Ishikawa (cell line): ENCODE measurements around the gene SHB.

Source experiments
- EGR1 ChIP-seq: IDR thresholded peaks from 2 replicates; pipeline ENCODE4 v1.6.1; 2012
- EP300 ChIP-seq: IDR thresholded peaks from 2 replicates; pipeline ENCODE4 v1.6.1; 2012; ENCODE audit warnings: borderline replicate concordance
- NFIC ChIP-seq: IDR thresholded peaks from 2 replicates; pipeline ENCODE4 v1.6.1; 2012
- RAD21 ChIP-seq: IDR thresholded peaks from 2 replicates; pipeline ENCODE4 v1.6.1; 2012; ENCODE audit warnings: low read depth
- TAF1 ChIP-seq: IDR thresholded peaks from 2 replicates; pipeline ENCODE4 v1.6.1; 2012; ENCODE audit warnings: low read depth, mild to moderate bottlenecking
- TCF12 ChIP-seq: IDR thresholded peaks from 2 replicates; pipeline ENCODE4 v1.6.1; 2012; ENCODE audit warnings: low read depth
- TEAD4 ChIP-seq: IDR thresholded peaks from 2 replicates; pipeline ENCODE4 v1.6.1; 2012
- TF ChIP-seq, protein P1 (sequence below): IDR thresholded peaks from 2 replicates; pipeline ENCODE4 v1.6.1; 2012; ENCODE audit warnings: low read depth, mild to moderate bottlenecking
- TF ChIP-seq, protein P2 (sequence below): IDR thresholded peaks from 2 replicates; pipeline ENCODE4 v1.6.1; 2012
- TF ChIP-seq, protein P3 (sequence below): IDR thresholded peaks from 2 replicates; pipeline ENCODE4 v1.6.1; 2012

DNA sequence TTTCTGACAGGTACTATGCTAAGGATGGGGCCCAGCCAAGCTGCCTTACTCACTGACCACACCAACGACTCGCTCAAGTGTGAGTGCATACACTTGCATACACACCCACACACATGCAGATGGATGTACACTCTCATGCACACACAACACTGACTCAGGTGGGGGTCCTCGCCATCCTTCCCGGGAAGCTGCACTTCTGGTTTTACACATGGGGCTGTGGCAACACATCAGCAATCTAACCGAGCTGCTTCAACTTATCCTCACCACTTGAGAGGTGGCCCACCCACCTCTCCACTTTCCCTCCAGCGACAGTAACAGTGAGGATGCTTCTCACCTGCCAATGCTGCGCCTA lies 97.9 kb downstream of the SHB start:
- TF ChIP-seq RAD21 (no peak), TAF1 (no peak), EP300 (no peak), EGR1 (no peak), NFIC (no peak), TEAD4 (no peak), TCF12 (no peak)
- TF ChIP-seq, protein P1, sequence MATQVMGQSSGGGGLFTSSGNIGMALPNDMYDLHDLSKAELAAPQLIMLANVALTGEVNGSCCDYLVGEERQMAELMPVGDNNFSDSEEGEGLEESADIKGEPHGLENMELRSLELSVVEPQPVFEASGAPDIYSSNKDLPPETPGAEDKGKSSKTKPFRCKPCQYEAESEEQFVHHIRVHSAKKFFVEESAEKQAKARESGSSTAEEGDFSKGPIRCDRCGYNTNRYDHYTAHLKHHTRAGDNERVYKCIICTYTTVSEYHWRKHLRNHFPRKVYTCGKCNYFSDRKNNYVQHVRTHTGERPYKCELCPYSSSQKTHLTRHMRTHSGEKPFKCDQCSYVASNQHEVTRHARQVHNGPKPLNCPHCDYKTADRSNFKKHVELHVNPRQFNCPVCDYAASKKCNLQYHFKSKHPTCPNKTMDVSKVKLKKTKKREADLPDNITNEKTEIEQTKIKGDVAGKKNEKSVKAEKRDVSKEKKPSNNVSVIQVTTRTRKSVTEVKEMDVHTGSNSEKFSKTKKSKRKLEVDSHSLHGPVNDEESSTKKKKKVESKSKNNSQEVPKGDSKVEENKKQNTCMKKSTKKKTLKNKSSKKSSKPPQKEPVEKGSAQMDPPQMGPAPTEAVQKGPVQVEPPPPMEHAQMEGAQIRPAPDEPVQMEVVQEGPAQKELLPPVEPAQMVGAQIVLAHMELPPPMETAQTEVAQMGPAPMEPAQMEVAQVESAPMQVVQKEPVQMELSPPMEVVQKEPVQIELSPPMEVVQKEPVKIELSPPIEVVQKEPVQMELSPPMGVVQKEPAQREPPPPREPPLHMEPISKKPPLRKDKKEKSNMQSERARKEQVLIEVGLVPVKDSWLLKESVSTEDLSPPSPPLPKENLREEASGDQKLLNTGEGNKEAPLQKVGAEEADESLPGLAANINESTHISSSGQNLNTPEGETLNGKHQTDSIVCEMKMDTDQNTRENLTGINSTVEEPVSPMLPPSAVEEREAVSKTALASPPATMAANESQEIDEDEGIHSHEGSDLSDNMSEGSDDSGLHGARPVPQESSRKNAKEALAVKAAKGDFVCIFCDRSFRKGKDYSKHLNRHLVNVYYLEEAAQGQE: no peak
- TF ChIP-seq, protein P2, sequence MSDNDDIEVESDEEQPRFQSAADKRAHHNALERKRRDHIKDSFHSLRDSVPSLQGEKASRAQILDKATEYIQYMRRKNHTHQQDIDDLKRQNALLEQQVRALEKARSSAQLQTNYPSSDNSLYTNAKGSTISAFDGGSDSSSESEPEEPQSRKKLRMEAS: no peak
- TF ChIP-seq, protein P3, sequence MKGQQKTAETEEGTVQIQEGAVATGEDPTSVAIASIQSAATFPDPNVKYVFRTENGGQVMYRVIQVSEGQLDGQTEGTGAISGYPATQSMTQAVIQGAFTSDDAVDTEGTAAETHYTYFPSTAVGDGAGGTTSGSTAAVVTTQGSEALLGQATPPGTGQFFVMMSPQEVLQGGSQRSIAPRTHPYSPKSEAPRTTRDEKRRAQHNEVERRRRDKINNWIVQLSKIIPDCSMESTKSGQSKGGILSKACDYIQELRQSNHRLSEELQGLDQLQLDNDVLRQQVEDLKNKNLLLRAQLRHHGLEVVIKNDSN: no peak
